HG03135 (cell line): ENCODE results near the gene ABI3BP.

Experiments
- ATAC-seq: cut with Tn5 transposase; IDR thresholded peaks from one replicate; pipeline ENCODE4 v1.9.1; 2021; ENCODE audit warnings: mild to moderate bottlenecking, moderate library complexity; ENCODE audit not compliant: unreplicated experiment

Gene ABI3BP

DNA sequence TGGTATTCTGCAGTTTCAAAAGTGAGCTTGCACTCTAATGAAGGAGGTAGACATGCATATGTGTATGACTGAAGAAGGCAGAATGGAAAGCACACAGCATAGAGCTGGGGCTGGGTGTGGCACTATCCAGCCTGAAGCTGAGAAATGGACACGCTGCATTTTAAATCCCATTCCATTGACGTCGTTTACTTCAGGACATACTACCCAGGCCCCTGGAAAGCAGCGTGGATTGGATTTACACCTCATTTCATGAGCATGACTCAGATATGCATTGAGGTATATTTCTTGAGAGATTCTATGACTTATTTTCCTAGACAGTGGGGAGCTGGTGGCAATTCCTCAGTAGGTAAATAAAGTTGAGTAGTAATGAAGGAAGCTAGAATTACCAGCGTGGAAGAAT lies 101.4 kb downstream of the ABI3BP start:
- no peak for ATAC-seq

DNA sequence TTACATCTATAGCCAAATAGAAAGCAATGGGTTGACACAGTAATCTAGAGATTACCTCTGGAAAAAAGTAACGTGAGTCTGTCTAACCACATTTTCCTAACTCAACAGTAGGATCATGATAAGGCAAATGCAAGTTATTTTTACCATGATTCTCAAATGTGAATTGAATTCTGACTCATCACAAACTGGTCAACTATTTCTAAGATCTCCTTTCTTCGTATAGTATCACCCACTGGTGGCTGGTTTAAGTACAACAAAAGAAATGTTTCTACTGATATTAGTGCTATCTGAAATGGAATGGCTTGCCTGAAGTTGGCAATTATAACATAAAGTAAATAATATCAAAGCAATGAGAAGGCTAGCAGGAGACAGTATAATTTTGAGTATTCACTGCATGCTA lies 102.2 kb downstream of the ABI3BP start:
- no peak for ATAC-seq

DNA sequence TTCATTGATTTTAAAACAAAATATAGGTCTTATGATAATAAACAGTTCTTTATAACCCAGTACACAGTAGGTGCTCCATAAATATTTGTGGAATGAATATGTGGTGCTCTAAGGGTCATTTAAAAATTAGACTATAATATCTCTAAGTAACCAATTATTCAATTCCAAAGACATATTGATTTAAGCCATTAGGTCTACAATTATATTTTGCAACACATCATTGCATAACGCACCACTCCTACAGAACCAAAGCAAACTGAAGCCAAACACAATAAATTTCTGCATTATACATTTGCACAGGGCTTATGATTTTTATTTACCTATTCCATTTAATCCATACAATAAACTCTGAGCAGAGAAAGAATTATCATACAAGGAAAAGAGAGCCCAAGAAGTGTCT lies 104.3 kb downstream of the ABI3BP start:
- no peak for ATAC-seq

DNA sequence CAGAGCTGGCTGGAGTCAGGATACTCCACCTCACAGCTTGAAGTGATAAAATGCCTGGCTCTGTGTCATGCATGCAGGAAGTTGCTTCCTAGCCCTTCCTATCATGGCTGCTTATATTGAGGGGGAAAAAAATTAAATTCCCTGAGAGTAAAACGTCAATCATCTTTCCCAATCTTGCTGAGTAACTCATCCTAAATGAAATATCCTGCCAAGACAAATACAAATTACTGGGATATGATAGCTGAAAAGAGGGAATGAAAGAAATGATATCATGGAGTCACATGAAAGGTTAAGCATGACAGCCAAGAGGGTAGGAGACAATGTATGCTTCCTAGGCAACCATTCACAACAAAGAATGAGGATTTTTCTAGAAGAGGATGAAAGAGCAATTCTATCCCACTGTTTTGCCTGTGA lies 110.6 kb downstream of the ABI3BP start:
- ATAC-seq, result no peak

DNA sequence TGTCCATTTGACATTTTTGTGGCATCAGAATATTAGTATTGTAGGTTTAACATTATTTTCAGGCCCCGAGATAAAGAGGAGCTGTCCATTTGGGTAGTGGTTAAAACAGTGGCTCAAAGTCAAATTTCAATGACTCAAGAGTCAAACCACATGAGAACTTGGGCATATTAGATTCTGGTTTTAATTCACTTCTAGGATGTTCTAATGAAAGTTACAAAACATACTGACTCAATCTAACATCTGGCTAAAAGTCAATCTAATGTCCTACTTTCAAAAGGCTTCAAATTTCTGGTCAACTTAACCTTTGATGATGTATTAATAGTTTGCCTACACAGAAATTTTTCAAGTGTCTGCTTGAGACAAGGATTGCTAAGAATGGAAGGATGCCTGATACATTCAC lies 112.4 kb downstream of the ABI3BP start:
- no peak for ATAC-seq

DNA sequence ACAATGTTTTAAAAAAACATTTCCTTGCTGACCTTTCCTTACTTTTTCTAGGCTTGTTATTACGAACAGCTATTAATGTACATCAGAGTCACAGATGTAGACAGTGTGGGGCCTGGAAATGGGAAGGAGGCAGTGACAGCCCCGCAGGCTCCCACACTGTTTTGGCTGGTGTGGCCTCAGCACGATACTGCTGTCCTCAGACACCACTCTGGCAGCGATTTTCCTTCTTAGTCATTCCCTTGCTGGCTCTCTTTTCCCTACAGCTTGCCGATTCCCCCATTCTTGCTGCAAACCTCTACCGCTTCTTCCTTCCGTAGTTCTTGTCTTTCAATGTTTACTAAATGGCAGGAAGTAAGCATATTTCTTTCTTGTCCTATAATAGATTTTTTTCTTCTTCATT lies 113.1 kb downstream of the ABI3BP start:
- ATAC-seq, result no peak

DNA sequence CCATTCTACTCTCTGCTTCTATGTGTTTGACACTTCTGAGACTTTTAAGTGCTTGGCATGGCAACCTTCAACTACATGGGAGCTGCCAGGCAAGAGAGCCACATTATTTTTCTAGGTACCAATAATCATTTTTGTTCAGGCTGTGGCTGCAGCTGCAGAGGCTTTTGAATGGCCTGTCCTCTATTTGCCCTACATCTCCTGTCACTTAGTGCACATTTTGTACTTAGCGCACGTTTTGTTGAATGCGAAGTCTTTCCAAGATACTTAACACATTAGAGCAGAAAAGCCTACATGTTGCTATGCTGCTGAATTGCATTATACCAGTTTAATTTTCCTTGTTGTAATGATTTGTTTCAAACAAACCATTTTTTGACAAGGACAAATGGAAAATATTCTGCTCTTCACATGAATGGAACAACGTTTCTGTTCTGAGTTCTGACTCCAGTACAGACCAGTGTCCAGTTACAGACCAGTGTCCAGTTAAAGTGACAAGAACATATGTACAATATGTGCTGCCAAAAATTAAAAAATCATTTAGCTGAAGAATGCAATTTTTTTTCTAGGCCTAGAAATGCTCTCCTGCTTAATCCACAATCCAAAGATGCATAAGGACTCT lies 113.9 kb downstream of the ABI3BP start:
- ATAC-seq, result no peak

DNA sequence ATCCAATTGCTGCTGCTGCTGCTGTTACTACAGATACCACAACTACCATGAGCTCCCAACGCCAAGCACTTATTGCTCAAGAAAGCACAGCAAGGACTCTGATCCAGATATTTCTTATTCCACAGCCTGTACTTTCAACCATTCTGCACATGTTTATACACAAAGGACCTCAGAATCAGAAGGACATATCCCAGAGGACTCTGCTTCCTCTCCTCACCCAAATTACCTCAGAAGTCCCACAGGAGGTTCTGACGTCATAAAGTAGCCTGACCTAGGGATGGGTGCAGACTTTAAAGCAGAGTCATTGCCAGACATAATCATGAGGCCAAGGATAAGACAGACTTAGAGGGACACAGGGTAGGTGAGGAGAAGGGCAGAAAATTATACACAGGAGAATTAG lies 115.9 kb downstream of the ABI3BP start:
- ATAC-seq, result no peak

DNA sequence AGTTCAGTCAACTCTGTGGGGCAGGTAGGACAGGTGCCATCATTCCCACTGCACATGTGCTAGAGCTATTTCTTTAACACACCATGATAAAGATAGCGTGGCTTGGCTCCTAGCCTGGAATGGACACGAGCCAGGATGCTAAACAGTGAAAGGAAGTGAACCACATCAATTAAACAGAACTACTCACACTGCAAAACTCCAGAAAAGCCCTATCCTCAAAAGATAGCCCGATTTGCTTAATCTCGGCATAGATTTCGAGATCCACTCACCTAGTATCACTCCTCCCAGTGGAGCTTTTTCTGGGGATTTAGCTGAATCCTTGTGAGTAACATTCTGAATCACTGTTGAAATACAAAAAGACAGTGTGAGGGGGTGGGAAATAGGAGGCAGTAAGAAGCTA lies 118.0 kb downstream of the ABI3BP start:
- no peak for ATAC-seq

DNA sequence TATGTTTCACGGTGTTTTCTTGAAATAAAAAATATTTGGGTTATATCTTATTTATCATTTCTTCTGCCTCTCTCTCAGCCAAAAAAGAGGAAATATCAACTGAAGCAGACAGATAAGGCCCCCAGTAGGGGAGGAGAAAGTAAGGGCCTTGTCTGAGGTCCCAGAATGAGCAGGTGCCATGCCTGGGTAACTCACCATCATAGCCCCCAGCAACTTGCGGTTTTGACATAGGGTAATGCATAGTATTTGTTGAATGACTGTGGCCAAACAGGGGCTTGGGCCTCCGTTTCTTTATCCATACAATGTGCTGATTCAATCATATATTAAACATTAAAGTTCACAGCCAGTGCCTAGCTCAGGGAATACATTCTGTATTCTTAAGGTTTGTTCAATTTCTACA lies 119.6 kb downstream of the ABI3BP start:
- ATAC-seq, result no peak

DNA sequence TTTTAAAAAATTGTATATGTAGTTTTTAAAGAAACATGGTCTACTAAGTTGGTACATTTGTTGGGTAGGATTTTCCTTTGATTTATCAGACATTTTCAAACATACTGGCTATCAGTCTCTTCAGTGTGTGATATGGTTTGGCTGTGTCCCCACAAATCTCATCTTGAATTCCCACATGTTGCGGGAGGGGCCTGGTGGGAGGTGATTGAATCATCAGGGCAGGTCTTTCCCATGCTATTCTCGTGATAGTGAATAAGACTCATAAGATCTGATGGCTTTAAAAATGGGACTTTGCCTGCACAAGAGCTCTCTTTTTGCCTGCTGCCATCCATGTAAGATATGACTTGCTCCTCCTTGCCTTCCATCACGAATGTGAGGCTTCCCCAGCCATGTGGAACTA lies 121.9 kb downstream of the ABI3BP start:
- no peak for ATAC-seq

DNA sequence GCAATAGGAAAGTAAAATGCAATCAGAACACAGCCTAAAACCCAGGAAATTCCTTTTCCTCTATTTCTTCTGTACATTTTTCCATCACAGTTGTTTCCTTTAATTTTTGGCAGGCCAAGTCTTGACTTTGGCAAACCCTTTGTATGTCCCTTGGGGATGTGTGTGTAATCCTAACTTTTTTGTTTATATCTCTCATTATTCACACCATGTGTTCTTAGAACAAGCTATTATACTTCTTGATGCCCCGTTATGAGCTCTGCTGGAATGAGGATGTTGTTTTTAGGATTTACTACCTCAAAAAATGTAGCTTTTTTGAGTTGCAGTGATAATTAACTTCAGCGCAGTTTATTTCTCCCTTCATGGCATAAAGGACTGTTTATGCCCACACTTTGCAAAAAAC lies 123.4 kb downstream of the ABI3BP start:
- no peak for ATAC-seq

DNA sequence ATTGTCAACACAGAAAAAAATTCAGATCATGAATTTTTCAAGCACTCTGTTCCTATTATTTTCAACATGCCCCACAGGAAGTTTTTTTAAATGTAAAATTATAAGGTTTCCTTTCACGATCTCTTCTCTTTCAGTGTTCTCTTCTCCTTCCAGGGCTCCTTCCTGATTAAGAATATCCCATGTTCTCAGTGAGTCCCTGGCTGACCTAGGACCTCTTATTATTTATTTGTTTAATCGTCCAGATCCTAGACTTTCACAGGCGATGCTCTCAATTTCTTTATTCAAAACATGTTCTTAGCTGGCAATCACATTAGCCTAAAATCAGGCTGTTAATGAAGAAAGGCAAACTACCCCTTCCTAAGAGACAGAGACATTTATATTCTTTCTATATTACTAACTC lies 124.3 kb downstream of the ABI3BP start:
- ATAC-seq, result no peak

DNA sequence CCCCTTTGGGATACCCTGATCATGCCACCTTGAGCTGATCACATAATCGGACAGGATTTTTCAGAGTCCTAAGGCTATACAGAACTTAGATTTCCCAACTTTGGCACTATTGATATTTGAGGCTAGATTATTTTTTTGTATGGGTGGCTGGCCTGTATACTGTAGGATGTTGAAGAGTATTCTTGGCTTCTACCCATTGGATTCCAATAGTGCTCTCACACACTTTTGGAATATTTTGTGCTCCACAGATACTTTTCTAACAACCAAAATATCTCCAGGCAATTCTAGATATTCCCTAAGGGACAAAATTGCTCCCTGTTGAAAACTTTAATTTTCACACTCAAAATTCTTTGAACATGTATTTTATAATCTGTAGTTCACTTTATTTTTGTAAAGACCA lies 125.1 kb downstream of the ABI3BP start:
- no peak for ATAC-seq

DNA sequence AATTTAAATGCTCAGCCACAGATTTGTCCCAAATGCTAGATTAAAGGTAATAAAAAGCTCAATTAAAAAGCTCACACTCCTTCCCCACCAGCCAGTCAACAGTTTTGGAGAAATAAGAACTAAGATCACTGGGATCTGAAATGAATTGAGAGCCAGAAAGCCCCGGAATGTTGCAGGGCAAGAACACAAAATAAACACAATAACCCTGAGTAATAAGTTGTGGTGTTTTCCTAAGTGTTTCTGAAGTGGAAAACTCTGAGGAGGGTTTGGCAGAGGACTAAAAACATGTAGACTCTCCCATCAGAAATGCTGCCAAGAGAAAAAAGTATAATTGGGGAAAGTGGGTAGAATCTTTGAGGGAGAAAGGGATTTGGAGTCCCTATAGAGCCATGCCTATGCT lies 127.8 kb downstream of the ABI3BP start:
- no peak for ATAC-seq

DNA sequence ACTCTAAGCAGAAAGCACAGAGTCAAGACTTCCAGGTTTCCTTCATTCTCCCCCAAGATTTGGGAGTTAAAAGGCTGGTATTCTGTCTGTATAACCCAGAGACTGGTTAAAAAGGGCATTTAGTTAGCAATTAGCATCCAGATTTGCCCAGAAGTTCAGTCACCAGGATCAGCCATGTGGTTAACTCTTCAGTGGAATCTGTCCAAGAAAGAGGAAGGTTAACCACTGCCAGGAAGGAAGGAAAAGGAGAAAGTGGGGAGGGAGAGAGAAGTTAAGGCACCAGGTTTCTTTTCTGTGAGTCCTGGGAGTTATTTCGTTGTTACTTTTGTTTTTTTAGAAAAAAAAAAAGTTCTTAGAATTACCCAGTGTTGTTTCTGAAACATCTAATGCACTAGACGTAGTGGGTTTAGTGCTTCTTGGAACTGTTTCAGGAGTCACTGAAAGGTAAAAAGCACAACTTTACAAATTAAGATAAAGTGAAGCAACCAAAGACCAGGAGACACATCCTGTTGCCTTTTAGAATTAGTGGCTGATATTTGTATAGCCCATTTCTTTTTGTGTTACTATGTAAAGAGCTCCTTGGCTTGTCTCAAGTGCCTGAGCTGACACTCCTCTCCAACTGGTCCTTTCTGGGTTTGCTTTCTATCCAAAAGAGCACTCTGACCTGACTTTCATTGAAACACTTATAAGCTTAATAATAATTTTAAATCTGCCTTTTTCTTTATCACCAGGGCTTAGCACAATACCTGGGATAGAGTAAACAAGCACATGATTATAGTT lies 128.6 kb downstream of the ABI3BP start:
- ATAC-seq, result no peak

DNA sequence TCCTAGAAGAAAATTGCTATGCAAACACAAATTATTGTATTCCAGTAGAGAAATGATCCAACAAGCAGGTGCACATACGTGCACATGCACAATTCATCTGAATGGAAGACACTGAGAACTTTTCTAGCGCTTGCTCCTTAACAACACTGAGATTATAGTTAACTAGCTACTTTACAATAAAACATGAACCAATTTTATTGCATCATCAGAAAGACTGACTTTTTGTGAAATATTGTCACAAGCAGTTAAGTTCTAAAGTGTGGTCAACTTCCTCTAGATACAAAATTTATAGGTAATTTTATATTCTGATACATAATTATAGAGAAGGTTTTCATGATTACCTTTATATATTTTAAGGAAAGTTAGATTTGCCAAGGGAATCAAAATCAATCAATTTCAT lies 135.4 kb downstream of the ABI3BP start:
- no peak for ATAC-seq

DNA sequence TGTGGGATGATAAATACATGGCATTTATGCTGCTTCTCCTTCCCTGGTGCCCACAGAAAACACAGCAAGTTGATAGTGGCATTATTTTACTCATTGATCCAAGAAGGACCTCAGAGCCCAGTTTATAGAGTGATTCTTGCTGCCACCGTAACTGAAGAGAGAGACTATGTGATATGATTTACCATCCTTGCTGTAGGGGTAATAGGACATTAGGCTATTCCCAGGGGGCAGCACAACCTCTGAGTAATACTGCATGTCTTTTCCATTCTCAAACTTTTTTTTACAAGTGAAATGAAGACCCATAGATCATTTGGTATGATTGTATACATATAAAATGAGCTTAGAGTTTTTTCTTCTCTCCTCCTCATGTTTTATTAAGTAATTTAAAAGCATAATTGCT lies 136.4 kb downstream of the ABI3BP start:
- no peak for ATAC-seq

DNA sequence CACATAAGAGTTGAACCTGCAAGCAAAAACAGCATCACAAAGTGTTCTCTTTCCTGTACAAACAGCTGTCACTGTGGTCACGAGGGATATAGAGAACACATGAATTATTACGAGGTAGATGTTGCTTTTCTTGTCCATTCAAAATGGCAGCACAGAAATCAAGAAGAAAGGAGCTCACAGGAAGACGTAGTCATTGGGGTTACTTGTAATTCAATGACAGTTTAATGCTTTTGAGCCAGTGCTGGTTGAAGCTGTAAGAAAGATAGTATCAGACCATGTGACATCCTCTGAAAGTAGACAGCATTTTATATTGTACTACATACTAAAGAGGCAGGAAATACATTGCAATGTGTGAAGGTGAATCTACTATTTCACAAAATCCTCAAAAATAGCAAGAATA lies 140.4 kb downstream of the ABI3BP start:
- no peak for ATAC-seq

DNA sequence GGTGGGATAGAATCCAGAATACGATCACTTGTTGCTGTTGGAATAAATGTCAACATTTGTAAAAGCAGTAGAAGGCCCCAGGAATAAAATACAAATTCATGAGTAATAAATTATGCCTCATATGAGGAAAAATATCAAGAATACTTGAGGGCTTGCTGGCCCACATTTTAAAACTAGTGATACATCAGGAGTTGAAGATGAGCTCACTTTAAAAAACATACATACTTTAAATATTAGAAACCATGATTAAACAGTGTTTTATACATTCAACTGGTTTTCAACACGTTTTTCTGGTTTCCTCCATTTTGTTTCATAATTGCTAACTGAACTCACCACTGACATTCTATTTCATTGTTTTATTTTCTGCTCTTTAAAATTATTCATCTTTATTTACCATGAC lies 142.5 kb downstream of the ABI3BP start:
- ATAC-seq, result no peak

DNA sequence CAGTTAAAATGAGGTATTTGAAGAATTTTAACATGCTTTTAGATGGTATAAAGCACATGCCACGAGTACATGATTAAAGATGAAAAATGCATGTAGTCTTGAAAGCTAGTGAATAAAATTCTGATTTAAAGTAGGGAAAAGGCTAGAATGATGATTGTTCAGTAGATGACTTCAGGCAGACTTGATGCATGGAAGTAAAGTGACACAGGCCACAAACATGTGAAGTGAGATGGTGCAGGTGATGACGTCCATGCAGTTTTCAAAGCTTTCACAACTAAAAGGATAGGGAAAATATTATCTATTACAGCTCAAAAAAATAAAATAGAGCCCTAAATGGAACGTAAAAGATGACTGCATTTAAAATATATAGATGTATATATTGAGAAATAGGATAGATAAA lies 143.1 kb downstream of the ABI3BP start:
- no peak for ATAC-seq

DNA sequence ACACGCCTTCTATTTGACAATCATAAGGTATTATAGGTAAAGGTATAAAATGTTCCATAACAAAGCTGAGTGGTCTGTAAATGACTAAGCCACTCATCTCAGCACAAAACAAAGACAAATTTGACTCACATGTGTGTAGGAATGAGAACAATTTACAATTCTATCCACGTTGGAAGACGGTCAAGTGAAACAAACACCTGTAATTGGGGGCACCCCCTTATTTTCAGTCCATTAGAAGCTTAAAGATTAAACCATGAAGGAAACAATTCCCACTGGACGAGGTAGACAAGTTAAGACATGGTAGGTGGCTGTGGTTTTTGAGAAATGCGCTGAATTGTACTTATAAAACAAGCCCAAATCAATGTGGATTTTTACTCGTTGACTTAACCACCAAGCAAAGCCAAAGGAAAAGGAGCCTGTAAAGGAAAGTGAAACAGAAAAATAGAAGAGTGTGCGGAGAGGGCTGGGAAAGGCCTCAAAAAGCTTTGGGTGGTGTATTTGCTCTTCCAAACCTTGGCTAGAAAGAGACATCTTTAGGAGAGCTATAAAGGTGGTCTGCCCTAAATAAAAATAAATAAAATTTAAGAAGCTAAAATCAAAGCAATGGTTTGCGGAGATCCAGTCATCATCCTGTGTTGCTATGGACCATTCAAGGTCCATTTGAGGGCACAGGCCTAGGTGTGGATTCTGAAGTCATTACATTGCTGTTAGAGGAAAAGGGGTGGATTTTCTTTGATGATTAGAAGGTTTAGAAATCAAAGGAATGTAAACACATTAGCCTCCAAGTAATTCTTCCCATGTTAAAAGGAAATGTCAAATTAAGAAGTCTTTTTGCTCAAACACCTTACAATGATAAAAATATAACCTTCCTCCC lies 148.9 kb downstream of the ABI3BP start:
- ATAC-seq, result no peak
